H54 (cell line): ENCODE results near the gene MBOAT2.

Experiments used
- DNase-seq: peaks from one replicate; pipeline ENCODE4 v3.0.0; 2011; ENCODE audit warnings: low spot score, mixed read lengths; ENCODE audit not compliant: insufficient read length
- FAIRE-seq: peaks from 3 replicates; lab custom pipeline; 2011; peaks lifted over from hg19 to GRCh38; lab: Jason Lieb, UNC
- POLR2A ChIP-seq: IDR thresholded peaks from 2 replicates; pipeline ENCODE4 v1.6.1; 2011; ENCODE audit warnings: low read depth, mild to moderate bottlenecking, low read length

Gene MBOAT2

DNA sequence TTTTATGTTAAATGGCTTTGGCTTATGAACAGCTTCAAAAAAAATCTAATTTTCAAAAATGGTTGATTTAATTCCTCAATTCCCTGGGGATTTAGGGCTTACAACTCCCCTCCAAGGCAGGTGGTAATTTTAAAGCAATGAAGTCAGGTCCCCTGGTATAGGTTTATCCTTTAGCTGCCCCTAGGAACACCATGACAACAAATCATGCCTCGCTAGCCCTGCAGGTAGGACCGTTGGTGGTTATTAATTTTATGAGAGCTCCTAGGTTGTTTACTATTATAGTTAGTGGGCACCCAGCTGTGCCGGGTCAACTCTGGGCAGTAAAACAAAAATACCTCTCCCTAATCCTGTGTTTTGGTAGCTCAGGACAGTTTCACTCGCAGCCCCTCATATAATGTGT is 26.2 kb upstream of the MBOAT2 start:
- TF ChIP-seq POLR2A = no peak
- FAIRE-seq = no peak
- DNase-seq = no peak

DNA sequence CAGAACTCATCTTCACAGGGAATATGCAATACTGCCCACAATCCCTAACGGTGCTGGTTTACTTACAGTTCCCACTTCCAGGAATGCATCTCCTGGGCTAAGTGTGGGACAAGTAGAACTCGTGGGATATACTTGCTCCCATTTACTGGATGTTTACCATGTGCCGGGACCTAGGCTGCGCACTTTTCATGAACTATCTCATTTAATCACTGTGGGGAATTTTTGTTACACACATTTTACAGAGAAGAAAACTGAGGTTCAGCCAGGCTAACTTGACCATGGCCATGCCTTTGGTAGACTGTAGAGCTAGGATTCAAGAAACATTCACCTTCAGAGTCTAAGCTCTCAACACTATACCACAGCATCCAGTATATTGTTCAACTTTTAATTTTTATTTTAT is 24.4 kb upstream of the MBOAT2 start:
- DNase-seq (no peak), FAIRE-seq (no peak)

GRCh38 chr2:9025746-9026145 is 22.3 kb upstream of the MBOAT2 start:
- no peak for TF ChIP-seq POLR2A
- DNase-seq (no peak), FAIRE-seq (no peak)

More for the DNA sequence above, 24.4 kb upstream of the MBOAT2 start:
- no peak for TF ChIP-seq POLR2A

DNA sequence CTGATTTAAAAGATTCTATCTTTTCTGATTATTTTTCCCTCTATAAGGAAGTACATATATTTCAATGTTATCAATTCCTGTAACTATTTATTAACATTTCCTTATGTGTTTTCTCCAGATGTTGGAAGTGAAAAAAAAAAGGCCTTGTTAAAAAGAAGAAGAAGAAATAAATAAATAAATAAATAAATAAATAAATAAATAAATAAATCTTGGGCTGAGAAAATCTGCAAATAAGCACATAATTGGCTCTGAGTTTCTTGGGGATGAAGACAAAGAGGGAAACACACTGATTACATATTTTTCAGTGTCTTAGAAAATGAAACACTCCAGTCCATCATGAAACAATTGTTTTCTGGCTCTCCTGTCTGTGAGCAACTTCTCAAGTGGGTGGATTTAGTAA is 21.1 kb upstream of the MBOAT2 start:
- no peak for FAIRE-seq
- no peak for DNase-seq
- no peak for TF ChIP-seq POLR2A

GRCh38 chr2:9021563-9022211 is 18.2 kb upstream of the MBOAT2 start:
- FAIRE-seq (peak; percentile 96), DNase-seq (peak; percentile 44)
- no peak for TF ChIP-seq POLR2A

DNA sequence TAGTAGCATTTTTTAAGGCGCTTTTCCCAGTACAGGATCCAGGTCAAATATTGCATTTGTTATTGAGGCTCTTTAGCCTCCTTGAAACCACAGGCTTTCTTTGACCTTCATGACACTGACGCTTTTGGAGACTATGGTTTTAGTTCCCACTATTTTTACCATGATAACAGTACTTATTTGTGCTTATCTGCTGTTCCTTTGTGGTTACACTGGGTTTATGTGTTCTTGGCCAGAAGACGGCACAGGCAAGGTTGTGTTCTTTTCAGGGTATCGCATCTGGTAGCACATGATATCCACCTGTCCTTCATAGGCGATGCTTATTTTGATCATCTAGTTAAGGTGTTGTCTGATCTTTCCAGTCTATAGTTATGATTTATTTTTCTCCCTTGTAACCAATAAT is 16.8 kb upstream of the MBOAT2 start:
- DNase-seq = no peak
- TF ChIP-seq POLR2A = no peak
- FAIRE-seq = no peak

DNA sequence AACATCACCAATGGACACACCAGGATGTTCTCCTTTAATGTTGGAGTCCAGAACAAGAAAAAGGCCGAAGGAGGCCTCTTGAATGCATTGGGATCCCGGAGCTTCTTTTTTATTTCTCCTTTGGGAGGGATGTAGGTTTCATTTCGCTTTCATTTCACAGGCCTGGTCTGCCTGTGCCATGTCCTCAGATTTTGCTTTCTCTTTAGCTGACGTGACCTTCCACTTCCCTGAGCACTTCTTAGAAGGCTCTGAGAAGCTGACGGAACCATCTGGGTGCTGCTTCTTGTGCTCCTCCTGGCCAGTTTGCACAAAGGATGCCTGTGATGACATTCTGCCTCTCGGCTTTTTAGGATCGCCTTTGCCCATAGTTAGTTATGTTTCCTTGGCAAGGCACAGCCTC is 15.1 kb upstream of the MBOAT2 start:
- no peak for TF ChIP-seq POLR2A
- FAIRE-seq (no peak), DNase-seq (no peak)

DNA sequence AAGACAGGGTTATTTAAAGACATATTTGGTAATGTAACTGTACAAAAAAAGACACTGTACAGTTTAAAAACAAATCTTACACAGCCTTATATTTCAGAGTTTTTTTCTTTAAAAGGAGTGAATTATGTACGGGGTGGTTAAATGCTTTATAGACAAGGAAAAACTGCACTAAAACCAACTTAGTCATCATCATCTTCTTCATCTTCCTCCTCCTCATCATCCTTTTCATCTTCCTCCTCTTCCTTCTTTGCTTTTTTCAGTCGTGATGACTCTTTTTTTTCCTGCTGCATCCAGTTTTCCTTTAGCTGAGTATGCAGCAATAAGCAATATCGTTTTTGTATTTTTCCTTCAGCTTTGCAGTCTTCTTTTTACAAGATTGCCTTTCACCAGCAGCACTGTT is 14.6 kb upstream of the MBOAT2 start:
- DNase-seq (no peak), FAIRE-seq (no peak)
- TF ChIP-seq POLR2A = no peak

DNA sequence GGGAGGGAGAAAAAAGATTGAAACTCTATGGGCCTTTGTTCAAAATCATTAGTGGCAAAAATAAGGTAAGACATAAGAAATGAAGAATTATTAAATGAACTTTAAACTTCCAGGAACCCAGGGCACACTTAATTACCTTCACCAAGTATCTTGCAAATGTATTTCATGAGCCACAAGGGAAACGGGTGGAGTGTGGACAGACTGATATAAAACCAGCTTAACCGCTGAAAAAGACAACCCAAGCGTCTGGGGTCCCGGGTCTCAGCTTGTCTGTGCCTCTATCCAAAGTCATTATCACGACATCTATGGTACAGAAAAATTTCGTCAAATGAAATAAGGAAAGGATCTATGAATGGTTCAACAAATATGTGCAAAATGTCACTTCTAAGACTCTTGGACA is 13.9 kb upstream of the MBOAT2 start:
- no peak for TF ChIP-seq POLR2A
- DNase-seq (no peak), FAIRE-seq (no peak)

- TF ChIP-seq POLR2A = no peak
- FAIRE-seq = no peak
- DNase-seq = no peak
Measured at GRCh38 chr2:9015998-9016397, 12.5 kb upstream of the MBOAT2 start.

GRCh38 chr2:9013403-9013802 is 9.9 kb upstream of the MBOAT2 start:
- no peak for FAIRE-seq
- no peak for DNase-seq

GRCh38 chr2:9010866-9011265 is 7.4 kb upstream of the MBOAT2 start:
- FAIRE-seq = no peak
- DNase-seq = no peak
- no peak for TF ChIP-seq POLR2A

More at GRCh38 chr2:9013403-9013802, 9.9 kb upstream of the MBOAT2 start:
- no peak for TF ChIP-seq POLR2A

DNA sequence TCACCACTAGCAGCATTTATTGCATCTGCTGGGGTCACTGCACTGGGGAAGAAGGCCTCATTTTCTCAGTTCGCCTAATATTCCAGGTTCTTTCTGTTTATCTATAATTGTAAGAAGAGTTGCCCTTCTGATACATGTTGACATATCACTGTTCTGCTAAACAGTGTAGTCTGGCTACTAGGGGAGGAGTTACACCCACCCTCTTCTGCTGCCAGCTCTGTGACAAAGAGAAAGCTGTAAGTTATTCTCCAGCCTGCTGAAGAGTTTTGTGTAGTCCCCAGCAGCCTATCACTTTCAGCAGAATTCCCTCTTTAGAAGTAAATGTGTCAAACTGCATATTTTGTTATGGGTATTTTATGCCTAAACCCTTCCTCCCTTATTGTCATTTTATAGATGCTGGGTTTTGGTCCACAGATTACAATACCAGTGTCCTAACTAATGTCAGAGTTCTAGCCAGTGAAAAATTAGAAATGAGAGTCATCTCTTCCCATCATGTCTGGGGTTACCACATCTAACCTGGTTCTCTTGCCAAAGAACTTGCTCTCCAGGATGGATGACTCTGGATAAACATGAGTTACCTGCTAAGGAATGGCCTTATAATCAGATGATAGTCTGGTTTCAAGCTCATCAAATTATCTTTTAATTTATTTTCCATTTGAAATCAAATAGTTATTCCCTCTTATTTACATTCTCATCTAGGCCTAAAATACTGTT is 5.6 kb upstream of the MBOAT2 start:
- DNase-seq = no peak
- peak; percentile 48 for FAIRE-seq

GRCh38 chr2:9006368-9006767 is 2.9 kb upstream of the MBOAT2 start:
- no peak for FAIRE-seq
- DNase-seq = no peak
- TF ChIP-seq POLR2A = no peak

More for the DNA sequence above, 5.6 kb upstream of the MBOAT2 start:
- TF ChIP-seq POLR2A = no peak
